Lower lobe of right lung (tissue), 2 donors: Measurements from ENCODE around the gene LRP1B. TPM values are rescaled to one million over a fixed set of nuclear protein-coding genes. Genes with fewer than 3 reads are reported as not detected.

ENCODE experiments used
- ATAC-seq, 2 donors: fragments of 200-7000 bp; cut with Tn5 transposase; one replicate each; pipeline ENCODE4 v1.9.1; 2020 to 2022; ENCODE audit warnings: mild to moderate bottlenecking in 2 of 2, moderate library complexity in 2 of 2
- DNase-seq: peaks from one replicate; pipeline ENCODE4 v3.0.0-alpha.2; 2020
- H3K27ac ChIP-seq: fragments of 200-600 bp; one replicate; pipeline ENCODE4 v1.8.0; 2022
- H3K27me3 ChIP-seq: fragments of 200-600 bp; one replicate; pipeline ENCODE4 v1.8.0; 2022; ENCODE audit warnings: low read depth
- H3K36me3 ChIP-seq: fragments of 200-600 bp; one replicate; pipeline ENCODE4 v1.8.0; 2022; ENCODE audit warnings: mild to moderate bottlenecking
- H3K4me1 ChIP-seq: fragments of 200-600 bp; one replicate; pipeline ENCODE4 v1.8.0; 2022
- H3K4me3 ChIP-seq: fragments of 200-600 bp; one replicate; pipeline ENCODE4 v1.8.0; 2022; ENCODE audit warnings: mild to moderate bottlenecking
- H3K9me3 ChIP-seq: fragments of 200-600 bp; one replicate; pipeline ENCODE4 v1.8.0; 2022
- intact Hi-C: fragments of 100-400 bp; cut with DNase I; formaldehyde crosslinking; loops from one replicate; pipeline ENCODE4 v1.11.0; 2022
- total RNA-seq: library from RNA; stranded (reverse); fragmentation: NEBNext Ultra II Directional; extraction: Animal tissue kit (Norgen Biotek cat#: 25700); gene quantifications from one replicate; pipeline ENCODE4 v1.2.1, GENCODE V29; 2021
- TF ChIP-seq, protein P1 (sequence below): fragments of 200-600 bp; IDR thresholded peaks from one replicate; pipeline ENCODE4 v1.8.0; 2022; ENCODE audit warnings: antibody characterized with exemption, mild to moderate bottlenecking
- donor health status: DM: no; HTN: yes; CAD: no; lungs with severe emphysema.

The LRP1B gene
- total RNA-seq, 1 donor from 2014 or later: 0.09 TPM

DNA sequence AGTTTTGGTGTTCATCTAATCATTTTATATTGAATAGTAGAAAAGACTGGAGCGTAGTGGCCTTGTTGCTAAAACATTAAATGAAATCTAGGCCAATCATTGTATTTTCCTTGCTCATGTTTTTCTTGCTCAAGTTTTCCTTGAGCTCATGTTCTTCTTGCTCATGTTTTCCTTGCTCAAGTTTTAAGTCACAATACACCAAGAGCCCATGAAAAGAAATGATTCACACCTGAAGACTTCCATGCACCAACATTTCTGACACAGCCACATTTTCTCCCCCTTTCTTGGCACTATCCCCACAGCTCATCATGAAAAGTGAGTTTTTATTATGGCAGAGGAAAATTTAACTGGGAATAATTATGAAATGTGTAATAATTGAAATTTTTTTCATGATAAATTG is 92.0 kb downstream of the LRP1B start:
- H3K27me3 ChIP-seq: no peaks in the 10 kb centered on the region
- intact Hi-C loops: no loop called here
- H3K4me3 ChIP-seq: no peak overlapping the region
- no peaks in the 10 kb centered on the region for H3K4me1 ChIP-seq
- DNase-seq (no peak), ATAC-seq (no peak)
- TF ChIP-seq, protein P1, sequence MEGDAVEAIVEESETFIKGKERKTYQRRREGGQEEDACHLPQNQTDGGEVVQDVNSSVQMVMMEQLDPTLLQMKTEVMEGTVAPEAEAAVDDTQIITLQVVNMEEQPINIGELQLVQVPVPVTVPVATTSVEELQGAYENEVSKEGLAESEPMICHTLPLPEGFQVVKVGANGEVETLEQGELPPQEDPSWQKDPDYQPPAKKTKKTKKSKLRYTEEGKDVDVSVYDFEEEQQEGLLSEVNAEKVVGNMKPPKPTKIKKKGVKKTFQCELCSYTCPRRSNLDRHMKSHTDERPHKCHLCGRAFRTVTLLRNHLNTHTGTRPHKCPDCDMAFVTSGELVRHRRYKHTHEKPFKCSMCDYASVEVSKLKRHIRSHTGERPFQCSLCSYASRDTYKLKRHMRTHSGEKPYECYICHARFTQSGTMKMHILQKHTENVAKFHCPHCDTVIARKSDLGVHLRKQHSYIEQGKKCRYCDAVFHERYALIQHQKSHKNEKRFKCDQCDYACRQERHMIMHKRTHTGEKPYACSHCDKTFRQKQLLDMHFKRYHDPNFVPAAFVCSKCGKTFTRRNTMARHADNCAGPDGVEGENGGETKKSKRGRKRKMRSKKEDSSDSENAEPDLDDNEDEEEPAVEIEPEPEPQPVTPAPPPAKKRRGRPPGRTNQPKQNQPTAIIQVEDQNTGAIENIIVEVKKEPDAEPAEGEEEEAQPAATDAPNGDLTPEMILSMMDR: no peak
- no peaks in the 10 kb centered on the region for H3K36me3 ChIP-seq
- H3K27ac ChIP-seq: no peak overlapping the region
- H3K9me3 ChIP-seq: no peaks in the 10 kb centered on the region

DNA sequence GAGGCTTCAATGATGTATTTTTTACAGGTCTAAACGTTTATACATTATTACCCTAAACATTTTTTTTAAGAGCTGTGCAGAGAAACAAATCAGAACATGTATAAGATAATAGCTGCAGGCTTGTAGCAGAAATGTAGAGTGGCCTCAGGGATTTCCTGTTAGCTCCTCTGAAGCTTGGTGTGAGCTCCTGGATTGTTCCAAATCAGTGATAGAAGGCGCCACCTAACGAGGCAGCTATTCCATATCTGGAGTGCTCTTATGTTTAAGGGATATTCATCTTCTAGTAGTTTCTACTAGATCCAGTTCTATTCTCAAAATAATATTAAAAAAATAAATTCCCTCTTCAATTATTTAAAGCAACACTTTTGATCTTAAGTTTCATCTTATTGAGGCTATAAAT is 93.1 kb downstream of the LRP1B start:
- no peaks in the 10 kb centered on the region for H3K27me3 ChIP-seq
- no peaks in the 10 kb centered on the region for H3K9me3 ChIP-seq
- no peak for ATAC-seq
- no peak overlapping the region for H3K27ac ChIP-seq
- H3K4me3 ChIP-seq: no peak overlapping the region
- H3K36me3 ChIP-seq: no peaks in the 10 kb centered on the region
- intact Hi-C loops: no loop called here
- no peaks in the 10 kb centered on the region for H3K4me1 ChIP-seq
- TF ChIP-seq, protein P1: no peak
- no peak for DNase-seq

DNA sequence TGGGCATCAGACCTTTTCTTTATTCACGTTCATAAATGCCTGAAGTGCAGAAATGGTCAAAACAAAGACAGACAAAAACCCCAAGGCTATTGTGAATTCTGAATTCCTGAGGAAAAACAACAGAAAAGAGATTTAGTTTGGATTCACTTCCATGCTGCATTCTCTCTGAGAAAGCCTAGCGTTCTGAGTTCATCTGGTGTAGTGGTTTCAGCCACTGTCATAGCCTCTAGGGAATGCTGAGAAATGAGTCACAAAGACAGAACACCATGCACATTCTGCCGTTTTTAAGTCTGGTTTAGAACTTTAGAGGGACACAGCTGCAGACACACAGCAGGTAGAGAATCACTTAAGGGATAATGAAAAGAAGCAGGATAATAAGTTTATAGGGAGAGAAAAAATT is 93.8 kb downstream of the LRP1B start:
- Histone ChIP-seq H3K4me3 (no peak overlapping the region), H3K27ac (no peak overlapping the region), H3K27me3 (no peaks in the 10 kb centered on the region), H3K36me3 (no peaks in the 10 kb centered on the region), H3K9me3 (no peaks in the 10 kb centered on the region), H3K4me1 (no peaks in the 10 kb centered on the region)
- no peak for DNase-seq
- ATAC-seq: no peak
- intact Hi-C loops: no loop called here
- TF ChIP-seq, protein P1: no peak

DNA sequence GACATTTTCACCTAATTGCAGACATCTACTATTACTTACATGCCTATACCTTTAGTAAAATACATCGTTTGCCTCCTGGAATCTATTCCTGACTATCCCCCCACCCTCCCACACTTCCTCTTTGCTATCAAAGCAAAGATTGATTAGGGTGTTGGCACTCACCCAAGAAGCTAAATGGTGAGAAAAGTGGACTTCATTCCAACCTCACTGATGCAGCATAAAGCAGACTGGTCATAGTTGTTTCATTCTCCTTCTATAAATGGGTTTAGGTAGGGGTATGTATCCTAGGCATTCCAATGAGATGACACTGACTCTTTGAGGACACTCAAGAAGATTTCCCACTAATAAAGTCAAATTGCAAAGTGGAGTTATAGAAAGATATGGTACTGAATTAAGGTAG is 97.4 kb downstream of the LRP1B start:
- Histone ChIP-seq H3K36me3 (no peaks in the 10 kb centered on the region), H3K9me3 (no peaks in the 10 kb centered on the region), H3K27ac (no peak overlapping the region), H3K27me3 (no peaks in the 10 kb centered on the region), H3K4me1 (no peaks in the 10 kb centered on the region), H3K4me3 (no peak overlapping the region)
- TF ChIP-seq, protein P1: no peak
- ATAC-seq: no peak
- DNase-seq: no peak
- intact Hi-C loops: no loop called here

DNA sequence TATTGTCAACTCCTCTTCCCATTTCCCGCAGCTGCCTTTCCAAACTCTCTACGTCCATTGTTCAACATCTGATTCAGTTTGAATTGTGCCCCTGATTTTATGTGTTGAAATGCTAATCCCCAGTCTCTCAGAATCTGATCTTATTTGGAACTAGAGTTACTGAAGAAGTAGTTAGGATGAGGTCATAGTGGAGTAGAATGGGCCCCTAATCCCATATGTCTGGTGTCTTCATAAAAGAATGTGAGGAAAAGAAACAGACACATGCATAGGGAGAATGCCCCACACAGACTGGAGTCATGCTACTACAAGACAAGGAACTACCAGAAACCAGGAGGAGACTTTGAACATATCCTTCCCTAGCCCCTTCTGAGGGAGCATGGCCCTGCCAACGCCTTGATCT is 99.2 kb downstream of the LRP1B start:
- intact Hi-C loops: no loop called here
- H3K9me3 ChIP-seq: no peaks in the 10 kb centered on the region
- no peak for ATAC-seq
- no peak overlapping the region for H3K4me3 ChIP-seq
- TF ChIP-seq, protein P1: no peak
- H3K27me3 ChIP-seq: no peaks in the 10 kb centered on the region
- no peak overlapping the region for H3K27ac ChIP-seq
- no peaks in the 10 kb centered on the region for H3K4me1 ChIP-seq
- DNase-seq: no peak
- no peaks in the 10 kb centered on the region for H3K36me3 ChIP-seq

DNA sequence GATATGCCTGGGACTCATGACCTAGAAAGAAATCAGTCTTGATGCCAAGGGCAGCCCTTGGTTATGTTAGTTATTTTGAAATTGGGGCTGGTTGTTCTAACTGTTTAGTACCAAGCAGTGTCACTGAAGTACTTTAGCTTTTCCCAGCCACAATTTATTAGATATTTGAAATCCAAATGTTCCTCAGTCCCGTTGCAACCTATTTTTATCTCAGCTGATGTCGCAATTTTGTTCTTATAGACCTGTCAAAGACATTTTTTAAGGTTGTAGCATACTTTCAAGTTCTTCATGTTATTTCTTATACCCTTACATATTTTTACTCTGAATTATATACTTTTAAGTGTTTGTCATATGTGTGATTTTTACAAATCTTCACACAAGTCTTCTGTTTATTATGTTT is 100.1 kb downstream of the LRP1B start:
- intact Hi-C loops: no loop called here
- no peaks in the 10 kb centered on the region for H3K4me1 ChIP-seq
- H3K27me3 ChIP-seq: no peaks in the 10 kb centered on the region
- H3K27ac ChIP-seq: no peak overlapping the region
- ATAC-seq (no peak), DNase-seq (no peak)
- TF ChIP-seq, protein P1: no peak
- no peak overlapping the region for H3K4me3 ChIP-seq
- no peaks in the 10 kb centered on the region for H3K36me3 ChIP-seq
- no peaks in the 10 kb centered on the region for H3K9me3 ChIP-seq
